ENCODE results near the gene ZNF469.

DNA sequence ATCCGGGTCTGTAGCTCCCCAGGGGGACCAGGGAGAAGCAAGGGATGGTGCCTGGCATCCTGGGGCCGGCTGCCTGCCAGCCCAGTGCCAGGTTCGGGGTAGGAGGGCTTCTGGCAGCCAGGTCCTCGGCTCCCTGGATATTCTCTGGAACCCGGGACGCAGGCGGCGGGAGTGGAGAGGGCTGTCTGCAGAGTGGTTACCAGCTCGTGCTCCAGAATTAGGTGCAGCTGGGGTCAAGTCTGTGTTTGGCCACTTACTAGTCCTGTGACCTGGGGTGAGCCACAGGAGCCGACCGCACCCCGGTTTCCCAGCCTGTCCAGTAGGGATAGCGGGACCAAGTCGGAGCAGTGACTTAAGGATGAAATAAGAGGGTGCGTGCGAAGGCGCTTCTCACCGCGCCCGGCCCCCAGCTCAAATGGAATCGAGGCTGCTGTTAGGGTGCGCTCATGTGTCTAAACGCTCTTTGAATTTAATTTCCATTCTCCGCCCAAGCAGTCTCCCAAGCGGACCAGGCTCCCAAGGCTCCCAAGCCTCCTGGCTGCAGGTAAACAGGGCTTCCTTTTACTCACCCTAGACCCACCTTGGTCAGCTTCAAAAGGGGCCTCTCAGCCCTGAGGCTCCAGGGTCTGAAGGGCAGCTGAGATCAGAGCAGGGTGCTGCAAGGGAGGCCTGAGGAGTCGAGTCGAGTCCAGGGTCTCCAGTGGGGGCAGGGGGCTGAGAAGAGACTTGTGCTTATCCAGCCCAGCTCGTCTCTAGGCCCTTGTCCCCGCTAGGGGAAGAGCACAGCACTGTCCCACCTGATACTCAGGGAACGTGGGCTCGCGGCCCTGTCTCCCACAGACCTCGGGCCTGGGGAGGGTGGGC, 28.3 kb upstream of the ZNF469 start:
- TF ChIP-seq, protein P1, sequence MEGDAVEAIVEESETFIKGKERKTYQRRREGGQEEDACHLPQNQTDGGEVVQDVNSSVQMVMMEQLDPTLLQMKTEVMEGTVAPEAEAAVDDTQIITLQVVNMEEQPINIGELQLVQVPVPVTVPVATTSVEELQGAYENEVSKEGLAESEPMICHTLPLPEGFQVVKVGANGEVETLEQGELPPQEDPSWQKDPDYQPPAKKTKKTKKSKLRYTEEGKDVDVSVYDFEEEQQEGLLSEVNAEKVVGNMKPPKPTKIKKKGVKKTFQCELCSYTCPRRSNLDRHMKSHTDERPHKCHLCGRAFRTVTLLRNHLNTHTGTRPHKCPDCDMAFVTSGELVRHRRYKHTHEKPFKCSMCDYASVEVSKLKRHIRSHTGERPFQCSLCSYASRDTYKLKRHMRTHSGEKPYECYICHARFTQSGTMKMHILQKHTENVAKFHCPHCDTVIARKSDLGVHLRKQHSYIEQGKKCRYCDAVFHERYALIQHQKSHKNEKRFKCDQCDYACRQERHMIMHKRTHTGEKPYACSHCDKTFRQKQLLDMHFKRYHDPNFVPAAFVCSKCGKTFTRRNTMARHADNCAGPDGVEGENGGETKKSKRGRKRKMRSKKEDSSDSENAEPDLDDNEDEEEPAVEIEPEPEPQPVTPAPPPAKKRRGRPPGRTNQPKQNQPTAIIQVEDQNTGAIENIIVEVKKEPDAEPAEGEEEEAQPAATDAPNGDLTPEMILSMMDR (IDR thresholded peaks at IDR 0.05): no peak
- TF ChIP-seq POLR2A (IDR thresholded peaks at IDR 0.05): no peak
